ENCODE data around the gene UBALD1. TPM values are rescaled to one million over a fixed set of nuclear protein-coding genes. Genes with fewer than 3 reads are reported as not detected.
A peak's percentile ranks its signal among the peaks of the same experiment; 100 is the strongest.
"Not testable (repeated sequence)": the region's sequence is repeated elsewhere in the genome, so short reads cannot be mapped to it uniquely, and the experiment has no call there.

Gene UBALD1
- total RNA-seq, 3 donors from 2014 or later (not counting 1 experiment from before 2014, with no cell fraction given), result 40.8 to 54.4 (median 53.6) TPM

- Mint-ChIP-seq H3K27ac (no peak overlapping the region), H3K36me3 (no peaks in the 10 kb centered on the region), H3K4me3 (no peak overlapping the region), H3K9me3 (no peaks in the 10 kb centered on the region), H3K27me3 (ENCODE audit: low read depth in 2 of 2) (no peaks in the 10 kb centered on the region), H3K4me1 (peaks cover 20 to 32% of the 10 kb centered on the region in 2 donors)
- no peaks in the 10 kb centered on the region for H3K9me3 ChIP-seq (ENCODE audit: control insufficient read depth, insufficient read depth, low read length)
- no peak overlapping the region for H3K4me3 ChIP-seq (ENCODE audit: low read length)
- no peak overlapping the region for H3K27ac ChIP-seq (ENCODE audit: low read length)
- H3K4me1 ChIP-seq (ENCODE audit: control insufficient read depth, insufficient read depth, low read length), result peaks cover 13% of the 10 kb centered on the region
- TF ChIP-seq, protein P1, sequence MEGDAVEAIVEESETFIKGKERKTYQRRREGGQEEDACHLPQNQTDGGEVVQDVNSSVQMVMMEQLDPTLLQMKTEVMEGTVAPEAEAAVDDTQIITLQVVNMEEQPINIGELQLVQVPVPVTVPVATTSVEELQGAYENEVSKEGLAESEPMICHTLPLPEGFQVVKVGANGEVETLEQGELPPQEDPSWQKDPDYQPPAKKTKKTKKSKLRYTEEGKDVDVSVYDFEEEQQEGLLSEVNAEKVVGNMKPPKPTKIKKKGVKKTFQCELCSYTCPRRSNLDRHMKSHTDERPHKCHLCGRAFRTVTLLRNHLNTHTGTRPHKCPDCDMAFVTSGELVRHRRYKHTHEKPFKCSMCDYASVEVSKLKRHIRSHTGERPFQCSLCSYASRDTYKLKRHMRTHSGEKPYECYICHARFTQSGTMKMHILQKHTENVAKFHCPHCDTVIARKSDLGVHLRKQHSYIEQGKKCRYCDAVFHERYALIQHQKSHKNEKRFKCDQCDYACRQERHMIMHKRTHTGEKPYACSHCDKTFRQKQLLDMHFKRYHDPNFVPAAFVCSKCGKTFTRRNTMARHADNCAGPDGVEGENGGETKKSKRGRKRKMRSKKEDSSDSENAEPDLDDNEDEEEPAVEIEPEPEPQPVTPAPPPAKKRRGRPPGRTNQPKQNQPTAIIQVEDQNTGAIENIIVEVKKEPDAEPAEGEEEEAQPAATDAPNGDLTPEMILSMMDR (IDR thresholded peaks at IDR 0.05), result no peak
- DNase-seq, result no peak
- H3K27me3 ChIP-seq (ENCODE audit: control insufficient read depth, insufficient read depth, low read length), result no peaks in the 10 kb centered on the region
- whole genome bisulfite sequencing (ENCODE audit: insufficient coverage), result 84% methylated on average over 13 of the region's 13 CpGs
- ATAC-seq, result no peak
- intact Hi-C loops (cut with micrococcal nuclease), result no loop called here
- H3K36me3 ChIP-seq (ENCODE audit: control insufficient read depth, insufficient read depth, low read length), result peaks cover 41% of the 10 kb centered on the region
Measured at GRCh38 chr16:4651827-4652226, 37.1 kb upstream of the UBALD1 start.

GRCh38 chr16:4650443-4651074, 35.9 kb upstream of the UBALD1 start:
- Histone ChIP-seq H3K36me3 (ENCODE audit: control insufficient read depth, insufficient read depth, low read length) (peaks cover 35% of the 10 kb centered on the region), H3K4me1 (ENCODE audit: control insufficient read depth, insufficient read depth, low read length) (peaks cover 14% of the 10 kb centered on the region)
- intact Hi-C loops (cut with micrococcal nuclease); H3K9me3 ChIP-seq (ENCODE audit: control insufficient read depth, insufficient read depth, low read length); H3K27ac ChIP-seq (ENCODE audit: low read length); H3K36me3 Mint-ChIP-seq; H3K27me3 ChIP-seq (ENCODE audit: control insufficient read depth, insufficient read depth, low read length); H3K27me3 Mint-ChIP-seq (ENCODE audit: low read depth in 2 of 2); H3K4me3 Mint-ChIP-seq; H3K9me3 Mint-ChIP-seq; H3K4me3 ChIP-seq (ENCODE audit: low read length): not testable (repeated sequence)
- TF ChIP-seq, protein P1 (IDR thresholded peaks at IDR 0.05), result peak; percentile 80
- DNase-seq (peak; percentile 71 to 90), ATAC-seq (peak; percentile 69 to 85 (median 79))
- H3K27ac Mint-ChIP-seq, result peak overlapping the region; percentile 51 to 72
- 89% methylated on average over 15 of the region's 15 CpGs for WGBS (ENCODE audit: insufficient coverage)
- H3K4me1 Mint-ChIP-seq, result peaks cover 24 to 35% of the 10 kb centered on the region in 2 donors

DNA sequence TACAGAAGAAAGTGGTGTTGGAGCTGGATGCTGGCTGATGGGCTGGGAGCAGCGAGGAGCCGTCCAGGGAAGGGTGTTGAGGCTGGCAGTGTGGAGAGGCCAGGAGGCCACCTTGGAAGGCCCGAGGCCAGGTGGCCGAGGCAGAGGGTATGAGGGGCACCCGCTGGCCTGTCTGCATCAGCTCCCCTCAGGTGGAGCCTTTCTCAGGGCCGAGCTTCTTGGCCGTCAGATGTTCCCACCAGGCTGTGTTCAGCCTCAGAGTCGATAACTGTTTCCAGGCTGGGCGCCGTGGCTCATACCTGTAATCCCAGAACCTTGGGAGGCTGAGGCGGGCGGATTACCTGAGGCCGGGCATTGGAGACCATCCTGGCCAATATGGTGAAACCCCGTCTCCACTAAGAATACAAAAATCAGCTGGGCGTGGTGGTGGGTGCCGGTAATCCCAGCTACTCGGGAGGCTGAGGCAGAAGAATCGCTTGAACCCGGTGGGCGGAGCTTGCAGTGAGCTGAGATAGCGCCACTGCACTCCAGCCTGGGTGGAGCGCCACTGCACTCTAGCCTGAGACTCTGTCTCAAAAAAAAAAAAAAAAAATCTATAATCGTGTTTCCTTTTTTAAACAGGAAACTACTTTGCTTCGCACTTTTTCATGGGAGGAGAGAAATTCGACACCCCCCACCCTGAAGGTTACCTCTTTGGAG, 35.2 kb upstream of the UBALD1 start:
- H3K9me3 Mint-ChIP-seq, result no peaks in the 10 kb centered on the region

More for the DNA sequence above, 35.2 kb upstream of the UBALD1 start:
- Mint-ChIP-seq H3K27ac (peak overlapping the region; percentile 51 to 83), H3K4me1 (peaks cover 29 to 39% of the 10 kb centered on the region in 2 donors), H3K36me3 (no peaks in the 10 kb centered on the region), H3K4me3 (no peak overlapping the region), H3K27me3 (ENCODE audit: low read depth in 2 of 2) (no peaks in the 10 kb centered on the region)
- DNase-seq, result peak in 1 of 2 donors; percentile 40
- peaks cover 32% of the 10 kb centered on the region for H3K36me3 ChIP-seq (ENCODE audit: control insufficient read depth, insufficient read depth, low read length)
- no peak overlapping the region for H3K27ac ChIP-seq (ENCODE audit: low read length)
- H3K9me3 ChIP-seq (ENCODE audit: control insufficient read depth, insufficient read depth, low read length), result no peaks in the 10 kb centered on the region
- H3K4me1 ChIP-seq (ENCODE audit: control insufficient read depth, insufficient read depth, low read length), result peaks cover 14% of the 10 kb centered on the region
- peak; percentile 42 to 51 (median 43) for ATAC-seq
- no peaks in the 10 kb centered on the region for H3K27me3 ChIP-seq (ENCODE audit: control insufficient read depth, insufficient read depth, low read length)
- intact Hi-C loops (cut with micrococcal nuclease), result no loop called here
- H3K4me3 ChIP-seq (ENCODE audit: low read length), result no peak overlapping the region
- 96% methylated on average over 22 of the region's 25 CpGs for WGBS (ENCODE audit: insufficient coverage)
- TF ChIP-seq, protein P1 (IDR thresholded peaks at IDR 0.05), result no peak

Data from natural killer cell (primary cell).